K562 (cell line): Measurements from ENCODE around the gene GPR32. TPM values are rescaled to one million over a fixed set of nuclear protein-coding genes. Genes with fewer than 3 reads are reported as not detected.

ENCODE experiments used
- CAMTA2 ChIP-seq: fragments of 250-450 bp; sonication (Bioruptor Pico); conservative IDR thresholded peaks from 2 replicates; pipeline ENCODE4 v1.5.1; 2022
- CBFA2T2 ChIP-seq: fragments of 450-650 bp; conservative IDR thresholded peaks from 2 replicates; pipeline ENCODE4 v1.6.1; 2017; ENCODE audit warnings: mild to moderate bottlenecking
- CLOCK ChIP-seq: fragments of 250-450 bp; sonication (Bioruptor Pico); IDR thresholded peaks from 2 replicates; pipeline ENCODE4 v1.4.0; 2020; ENCODE audit warnings: mild to moderate bottlenecking, moderate library complexity, borderline replicate concordance
- DIDO1 ChIP-seq: fragments of 450-650 bp; IDR thresholded peaks from 2 replicates; pipeline ENCODE4 v1.6.1; 2016; ENCODE audit warnings: low read depth, missing biosample characterization, missing genetic modification characterization
- ELF2 ChIP-seq: fragments of 250-450 bp; sonication (Bioruptor Pico); IDR thresholded peaks from 2 replicates; pipeline ENCODE4 v1.5.0; 2021; ENCODE audit warnings: mild to moderate bottlenecking
- ETS2 ChIP-seq: IDR thresholded peaks from 2 replicates; pipeline ENCODE4 v1.6.1; 2016; ENCODE audit warnings: borderline replicate concordance, missing genetic modification characterization, mild to moderate bottlenecking, moderate library complexity, missing compliant biosample characterization; ENCODE audit not compliant: poor library complexity, severe bottlenecking
- GTF3C2 ChIP-seq: IDR thresholded peaks from 3 replicates; pipeline ENCODE4 v1.6.1; 2011; ENCODE audit warnings: borderline replicate concordance, mild to moderate bottlenecking, moderate library complexity; ENCODE audit not compliant: insufficient read length; ENCODE audit errors: extremely low read depth
- HDAC8 ChIP-seq: fragments of 450-650 bp; IDR thresholded peaks from 2 replicates; pipeline ENCODE4 v1.6.1; 2016; ENCODE audit warnings: mild to moderate bottlenecking, missing genetic modification characterization, moderate library complexity, missing compliant biosample characterization
- HNRNPUL1 ChIP-seq: fragments of 200-400 bp; formaldehyde crosslinking; IDR thresholded peaks from 2 replicates; pipeline ENCODE4 v1.6.1; 2017; ENCODE audit warnings: low read length
- IRF2 ChIP-seq: sonication (generic); formaldehyde crosslinking; IDR thresholded peaks from 2 replicates; pipeline ENCODE4 v1.8.1; 2022; ENCODE audit warnings: mild to moderate bottlenecking, missing genetic modification reagents
- KDM4B ChIP-seq, 2 experiments: fragments of 450-650 bp in 1 of 2; sonication (generic) in 1 of 2; IDR thresholded peaks; 2 replicates each; pipeline ENCODE4 v1.6.1; 2016 to 2017; ENCODE audit warnings: borderline replicate concordance in 2 of 2, antibody characterized with exemption in 1 of 2, low read depth in 1 of 2, mild to moderate bottlenecking in 1 of 2
- MIER1 ChIP-seq: fragments of 450-650 bp; IDR thresholded peaks from 2 replicates; pipeline ENCODE4 v1.6.1; 2016; ENCODE audit warnings: antibody characterized with exemption, mild to moderate bottlenecking, low read depth
- MXI1 ChIP-seq: IDR thresholded peaks from 2 replicates; pipeline ENCODE4 v1.6.1; 2011; ENCODE audit warnings: low read depth, mild to moderate bottlenecking, improper control_type of control experiment, low read length
- NCOA1 ChIP-seq: fragments of 450-650 bp; IDR thresholded peaks from 2 replicates; pipeline ENCODE4 v1.6.1; 2016; ENCODE audit warnings: low read depth
- PRPF4 ChIP-seq: fragments of 200-400 bp; formaldehyde crosslinking; IDR thresholded peaks from one replicate; pipeline ENCODE4 v1.6.1; 2017; ENCODE audit warnings: low read length, low read depth, mild to moderate bottlenecking; ENCODE audit not compliant: insufficient read depth, poor library complexity, severe bottlenecking
- PURB ChIP-seq: sonication (generic); formaldehyde crosslinking; IDR thresholded peaks from 2 replicates; pipeline ENCODE4 v1.9.0; 2021; ENCODE audit warnings: low read depth, mild to moderate bottlenecking, missing genetic modification reagents
- STAT5B ChIP-seq: fragments of 250-450 bp; sonication (Bioruptor Pico); IDR thresholded peaks from 2 replicates; pipeline ENCODE4 v1.8.0; 2021; ENCODE audit warnings: mild to moderate bottlenecking, inconsistent platforms
- VEZF1 ChIP-seq: fragments of 200-800 bp; sonication (Bioruptor generic); IDR thresholded peaks from 2 replicates; pipeline ENCODE4 v1.6.1; 2017; ENCODE audit warnings: missing genetic modification characterization, missing compliant biosample characterization
- ZNF274 ChIP-seq: IDR thresholded peaks from 2 replicates; pipeline ENCODE4 v1.6.1; 2011; ENCODE audit warnings: low read depth, mild to moderate bottlenecking, low read length, moderate library complexity, borderline replicate concordance
- ZNF699 ChIP-seq: fragments of 250-450 bp; sonication (Bioruptor Pico); IDR thresholded peaks from 2 replicates; pipeline ENCODE4 v1.8.0; 2021; ENCODE audit warnings: mild to moderate bottlenecking, moderate library complexity; ENCODE audit not compliant: insufficient replicate concordance
- ZNF778 ChIP-seq: fragments of 450-650 bp; formaldehyde crosslinking; IDR thresholded peaks from 2 replicates; pipeline ENCODE4 v1.4.0; 2020; ENCODE audit warnings: mild to moderate bottlenecking, moderate library complexity
- polyA plus RNA-seq, 8 experiments: library from polyadenylated mRNA; depleted of rRNA in 4 of 8; stranded (reverse) in 5 of 8; unstranded in 3 of 8; fragments of >200 nt; fragmentation: Nextera tagmentation in 2 of 8; fragmentation: Illumina TruSeq in 1 of 8; extraction: Ambion mirVana in 2 of 8; extraction: Trizol in 1 of 8; gene quantifications; 2 replicates each; pipeline versions ENCODE4 v1.2.1 to v1.2.3, GENCODE V29; 2011 to 2014; ENCODE audit warnings: inconsistent platforms in 1 of 8, missing spikeins in 1 of 8
- total RNA-seq, 7 experiments: library from RNA; depleted of rRNA in 6 of 7; stranded (reverse); fragments of >200 nt in 6 of 7; fragmentation: Illumina TruSeq in 2 of 7; extraction: Trizol in 2 of 7; gene quantifications; 2 replicates each; pipeline versions ENCODE4 v1.2.1 to v1.2.3, GENCODE V29; 2011 to 2021; ENCODE audit warnings: low replicate concordance in 1 of 7

Gene GPR32
- total and polyA plus RNA-seq, 9 of the 15 experiments (the other 6 are each of a cell fraction or from before 2014, with no cell fraction given), result not detected

- no peak for TF ChIP-seq MIER1
- no peak for TF ChIP-seq ZNF274
- no peak for TF ChIP-seq CBFA2T2
- no peak for TF ChIP-seq VEZF1 (CRISPR knock-in tag)
- no peak for TF ChIP-seq ZNF778 (CRISPR knock-in tag)
- TF ChIP-seq NCOA1, result no peak; the same call in 1 of the 2 replicates
- TF ChIP-seq PURB (CRISPR knock-in tag), result no peak
- TF ChIP-seq HNRNPUL1, result no peak
- TF ChIP-seq DIDO1 (tag), result no peak
- TF ChIP-seq IRF2, result no peak
- no peak for TF ChIP-seq ETS2 (tag)
- 0 out of 2 replicates have a peak, but pooled peaks have one; percentile 63 for TF ChIP-seq HDAC8 (tag)
- no peak for TF ChIP-seq MXI1
- TF ChIP-seq ELF2 (CRISPR knock-in tag), result 0 out of 2 replicates have a peak, but pooled peaks have one; percentile 15
- TF ChIP-seq KDM4B (IDR thresholded peaks at IDR 0.05; ENCODE audit: borderline replicate concordance in 2 of 2, low read depth in 1 of 2), result no peak
- TF ChIP-seq CAMTA2 (CRISPR knock-in tag), result no peak
- no peak for TF ChIP-seq GTF3C2
- no peak for TF ChIP-seq ZNF699 (CRISPR knock-in tag)
- TF ChIP-seq STAT5B (CRISPR knock-in tag), result no peak
- TF ChIP-seq CLOCK (CRISPR knock-in tag), result no peak
- no peak for TF ChIP-seq PRPF4
These were observed 44.9 kb upstream of the GPR32 start (continued) for GRCh38 chr19:50725218-50725910.
